IMR-90 (cell line): ENCODE results near the gene SPP2. TPM values are rescaled to one million over a fixed set of nuclear protein-coding genes. Genes with fewer than 3 reads are reported as not detected.

Source experiments
- ATAC-seq: fragments of 200-7000 bp; cut with Tn5 transposase; 2 replicates; pipeline ENCODE4 v1.9.1; 2020; ENCODE audit warnings: low read depth, mild to moderate bottlenecking, moderate library complexity
- BruUV-seq: library from RNA; stranded (reverse); fragments of 400-500 nt; replicated peaks from 2 replicates; lab custom pipeline; 2021; lab: Mats Ljungman, UMichigan
- CTCF ChIA-PET: fragments of 300-600 bp; formaldehyde crosslinking; extraction: SDS; loops from one replicate; lab custom pipeline; 2021; ENCODE audit warnings: antibody characterized with exemption; lab: Yijun Ruan, JAX
- POLR2A ChIA-PET: fragments of 300-600 bp; sonication (Branson Sonifier 250); formaldehyde crosslinking; loops from one replicate; lab custom pipeline; 2022; ENCODE audit warnings: antibody characterized with exemption; ENCODE audit not compliant: unreplicated experiment; lab: Charles Lee
- DNase-seq: peaks from one replicate; pipeline ENCODE4 v3.0.0; 2013
- H2AFZ ChIP-seq: replicated peaks from 2 replicates; pipeline ENCODE3; 2013; ENCODE audit warnings: low read length, mild to moderate bottlenecking; ENCODE audit not compliant: poor library complexity
- H2AK5ac ChIP-seq: 2 replicates; pipeline ENCODE4 v1.6.1; 2013; ENCODE audit warnings: low read depth, low read length, inconsistent platforms
- H2AK9ac ChIP-seq: replicated peaks from 2 replicates; pipeline ENCODE3; 2013; ENCODE audit warnings: mild to moderate bottlenecking, low read depth, low read length, moderate library complexity; ENCODE audit not compliant: poor library complexity
- H2BK120ac ChIP-seq: 2 replicates; pipeline ENCODE4 v1.6.1; 2013; ENCODE audit warnings: low read depth, low read length, inconsistent platforms
- H2BK15ac ChIP-seq: 3 replicates; pipeline ENCODE4 v1.6.1; 2013; ENCODE audit warnings: low read depth, low read length, inconsistent platforms
- H2BK20ac ChIP-seq: 2 replicates; pipeline ENCODE4 v1.6.1; 2013; ENCODE audit warnings: low read depth, mild to moderate bottlenecking, inconsistent platforms, low read length, moderate library complexity
- H2BK5ac ChIP-seq: 2 replicates; pipeline ENCODE4 v1.6.1; 2013; ENCODE audit warnings: mild to moderate bottlenecking, low read depth, low read length, inconsistent platforms; ENCODE audit not compliant: poor library complexity, severe bottlenecking
- H3K14ac ChIP-seq: replicated peaks from 2 replicates; pipeline ENCODE4 v1.6.1; 2013; ENCODE audit warnings: low read depth, low read length, inconsistent platforms
- H3K18ac ChIP-seq: 2 replicates; pipeline ENCODE4 v1.6.1; 2013; ENCODE audit warnings: low read depth, low read length, control low read depth
- H3K23ac ChIP-seq: 2 replicates; pipeline ENCODE4 v1.6.1; 2013; ENCODE audit warnings: low read depth, low read length, inconsistent platforms
- H3K27ac ChIP-seq: 2 replicates; pipeline ENCODE4 v1.5.1; 2013; ENCODE audit warnings: mild to moderate bottlenecking, control low read depth, low read length; ENCODE audit not compliant: insufficient read depth
- H3K27me3 ChIP-seq: 2 replicates; pipeline ENCODE4 v1.6.1; 2013; ENCODE audit warnings: low read length; ENCODE audit not compliant: control insufficient read depth, insufficient read depth
- H3K36me3 ChIP-seq: 2 replicates; pipeline ENCODE4 v1.6.1; 2013; ENCODE audit warnings: low read length, mixed read lengths; ENCODE audit not compliant: control insufficient read depth, insufficient read depth
- H3K4ac ChIP-seq: 2 replicates; pipeline ENCODE4 v1.6.1; 2013; ENCODE audit warnings: low read depth, low read length, inconsistent platforms
- H3K4me1 ChIP-seq: 2 replicates; pipeline ENCODE4 v1.6.1; 2013; ENCODE audit warnings: low read length, mixed read lengths; ENCODE audit not compliant: control insufficient read depth, insufficient read depth
- H3K4me2 ChIP-seq: 2 replicates; pipeline ENCODE4 v1.6.1; 2013; ENCODE audit warnings: low read depth, mild to moderate bottlenecking, control low read depth, low read length, moderate library complexity
- H3K4me3 ChIP-seq: 2 replicates; pipeline ENCODE4 v1.5.1; 2013; ENCODE audit warnings: low read depth, mild to moderate bottlenecking, control low read depth, low read length, moderate library complexity; ENCODE audit not compliant: insufficient read depth
- H3K56ac ChIP-seq: 2 replicates; pipeline ENCODE4 v1.6.1; 2013; ENCODE audit warnings: low read length, inconsistent platforms; ENCODE audit not compliant: insufficient read depth; ENCODE audit errors: extremely low read depth
- H3K79me1 ChIP-seq, 2 experiments: 2 replicates each; pipeline ENCODE4 v1.6.1; 2013; ENCODE audit warnings: low read length in 2 of 2, inconsistent platforms in 1 of 2, low read depth in 1 of 2
- H3K9ac ChIP-seq: 2 replicates; pipeline ENCODE4 v1.6.1; 2013; ENCODE audit warnings: low read depth, low read length, control low read depth
- H3K9me1 ChIP-seq: 2 replicates; pipeline ENCODE4 v1.6.1; 2013; ENCODE audit warnings: low read length, inconsistent platforms; ENCODE audit not compliant: insufficient read depth
- H3K9me3 ChIP-seq: 2 replicates; pipeline ENCODE4 v1.6.1; 2013; ENCODE audit warnings: low read length; ENCODE audit not compliant: control insufficient read depth, insufficient read depth
- H4K20me1 ChIP-seq: 2 replicates; pipeline ENCODE4 v1.6.1; 2013; ENCODE audit warnings: low read length, inconsistent platforms; ENCODE audit not compliant: insufficient read depth
- H4K5ac ChIP-seq: 2 replicates; pipeline ENCODE4 v1.6.1; 2013; ENCODE audit warnings: mild to moderate bottlenecking, low read depth, low read length, control low read depth
- H4K8ac ChIP-seq, 2 experiments: 2 replicates each; pipeline ENCODE4 v1.6.1; 2013; ENCODE audit warnings: low read depth in 2 of 2, low read length in 2 of 2, control low read depth in 1 of 2, inconsistent platforms in 1 of 2
- H4K91ac ChIP-seq: 2 replicates; pipeline ENCODE4 v1.6.1; 2013; ENCODE audit warnings: low read depth, low read length, inconsistent platforms; ENCODE audit not compliant: insufficient read depth
- BHLHE40 ChIP-seq: fragments of 150-350 bp; IDR thresholded peaks from 2 replicates; pipeline ENCODE4 v1.6.1; 2016; ENCODE audit warnings: mild to moderate bottlenecking, low read depth, low read length
- CEBPB ChIP-seq: IDR thresholded peaks from 2 replicates; pipeline ENCODE4 v1.6.1; 2012; ENCODE audit warnings: low read depth, low read length, improper control_type of control experiment
- CHD1 ChIP-seq: IDR thresholded peaks from 2 replicates; pipeline ENCODE4 v1.6.1; 2012; ENCODE audit warnings: low read depth, low read length, improper control_type of control experiment
- FOS ChIP-seq: fragments of 150-350 bp; IDR thresholded peaks from 2 replicates; pipeline ENCODE4 v1.6.1; 2016; ENCODE audit warnings: low read depth, low read length
- MAFK ChIP-seq: IDR thresholded peaks from 2 replicates; pipeline ENCODE4 v1.6.1; 2012; ENCODE audit warnings: low read depth, low read length, improper control_type of control experiment
- MAZ ChIP-seq: IDR thresholded peaks from 2 replicates; pipeline ENCODE4 v1.6.1; 2012; ENCODE audit warnings: low read depth, mild to moderate bottlenecking, low read length, improper control_type of control experiment, moderate library complexity, borderline replicate concordance
- MXI1 ChIP-seq: IDR thresholded peaks from 2 replicates; pipeline ENCODE4 v1.6.1; 2012; ENCODE audit warnings: low read depth, mild to moderate bottlenecking, low read length, moderate library complexity, borderline replicate concordance
- NFE2L2 ChIP-seq: fragments of 150-350 bp; IDR thresholded peaks from 2 replicates; pipeline ENCODE4 v1.6.1; 2016; ENCODE audit warnings: low read depth, mild to moderate bottlenecking, low read length
- POLR2A ChIP-seq: IDR thresholded peaks from 2 replicates; pipeline ENCODE4 v1.6.1; 2012; ENCODE audit warnings: mild to moderate bottlenecking, low read depth, low read length
- RAD21 ChIP-seq: IDR thresholded peaks from 2 replicates; pipeline ENCODE4 v1.6.1; 2012; ENCODE audit warnings: low read length, improper control_type of control experiment
- RCOR1 ChIP-seq: IDR thresholded peaks from 2 replicates; pipeline ENCODE4 v1.6.1; 2012; ENCODE audit warnings: mild to moderate bottlenecking, low read length, improper control_type of control experiment; ENCODE audit not compliant: insufficient replicate concordance
- RFX5 ChIP-seq: IDR thresholded peaks from 2 replicates; pipeline ENCODE4 v1.8.0; 2012; ENCODE audit warnings: low read depth, mild to moderate bottlenecking, low read length, moderate library complexity
- SMC3 ChIP-seq: fragments of 150-350 bp; IDR thresholded peaks from 2 replicates; pipeline ENCODE4 v1.6.1; 2016; ENCODE audit warnings: low read depth, mild to moderate bottlenecking, antibody characterized with exemption, low read length, moderate library complexity
- dilution Hi-C: fragments of 300-500 bp; cut with HindIII; formaldehyde crosslinking; loops from one replicate; pipeline ENCODE4 v1.14.3; 2018; ENCODE audit warnings: low sequenced_read_pairs; ENCODE audit not compliant: unreplicated experiment
- in situ Hi-C: fragments of 300-500 bp; cut with MboI; formaldehyde crosslinking; loops from 3 replicates; pipeline ENCODE4 v1.14.3; 2019; ENCODE audit warnings: low sequenced_read_pairs, inconsistent platforms, mixed read lengths
- intact Hi-C: fragments of 100-400 bp; cut with micrococcal nuclease; formaldehyde crosslinking; loops from 2 replicates; pipeline ENCODE4 v1.10.0; 2022
- polyA plus RNA-seq, 3 experiments: library from polyadenylated mRNA; depleted of rRNA; stranded (reverse); fragments of >200 nt; gene quantifications; 2 replicates each; pipeline ENCODE4 v1.2.3, GENCODE V29; 2012; ENCODE audit warnings: low replicate concordance in 1 of 3
- total RNA-seq: library from RNA; depleted of rRNA; stranded (reverse); fragments of >200 nt; gene quantifications from 2 replicates; pipeline ENCODE4 v1.2.3, GENCODE V29; 2012
- TF ChIP-seq, protein P1 (sequence below): fragments of 150-350 bp; IDR thresholded peaks from 2 replicates; pipeline ENCODE4 v1.6.1; 2016; ENCODE audit warnings: low read depth, mild to moderate bottlenecking, low read length, moderate library complexity, borderline replicate concordance
- TF ChIP-seq, protein P2 (sequence below): conservative IDR thresholded peaks from 2 replicates; pipeline ENCODE4 v1.5.1; 2012; ENCODE audit warnings: mild to moderate bottlenecking, low read depth, low read length, improper control_type of control experiment
- TF ChIP-seq, protein P3 (sequence below): fragments of 150-350 bp; IDR thresholded peaks from 2 replicates; pipeline ENCODE4 v1.6.1; 2017; ENCODE audit warnings: mild to moderate bottlenecking, antibody characterized with exemption, low read length, low read depth

Gene SPP2
- total and polyA plus RNA-seq, 2 of the 4 experiments (the other 2 are of a cell fraction): not detected

DNA sequence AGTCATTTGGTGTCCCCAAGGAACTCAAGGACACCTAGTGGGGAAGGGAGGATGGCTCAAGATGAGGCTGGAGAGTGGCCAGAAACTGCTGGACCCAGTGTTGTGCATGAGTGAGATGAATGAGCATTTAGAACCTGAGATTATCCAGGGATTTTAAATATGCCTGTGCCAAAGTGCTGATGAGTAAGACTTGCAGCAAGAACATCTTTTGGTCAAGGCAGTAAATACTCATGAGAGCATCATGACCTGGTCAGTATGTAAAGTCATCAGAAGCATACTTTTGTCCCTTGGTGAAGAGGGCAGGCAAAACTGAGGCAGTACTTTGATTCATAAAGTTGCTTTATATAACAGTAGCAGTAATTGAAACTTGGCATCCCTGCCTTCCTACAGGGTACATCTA, 3.1 kb upstream of the SPP2 start:
- Histone ChIP-seq H2BK20ac (peak overlapping the region; percentile 37; the same call in 1 of the 2 replicates), H3K4me2 (no peak overlapping the region), H2BK120ac (no peak overlapping the region), H3K36me3 (no peaks in the 10 kb centered on the region), H3K27ac (no peak overlapping the region), H3K4me1 (peaks cover 2% of the 10 kb centered on the region; the same call in 1 of the 2 replicates), H3K27me3 (peaks cover 3% of the 10 kb centered on the region; the same call in 1 of the 2 replicates), H2AK9ac (no peak overlapping the region), H4K5ac (no peak overlapping the region), H2BK5ac (no peak overlapping the region), H3K23ac (no peak overlapping the region), H2BK15ac (no peak overlapping the region), H3K18ac (no peak overlapping the region), H3K9me3 (0 out of 2 replicates have a peak, but pooled peaks cover 3% of the 10 kb centered on the region), H3K79me1 (no peaks in the 10 kb centered on the region), H4K20me1 (no peaks in the 10 kb centered on the region), H3K4ac (no peak overlapping the region), H3K9ac (no peak overlapping the region), H2AFZ (no peak overlapping the region), H3K9me1 (no peaks in the 10 kb centered on the region), H4K91ac (no peak overlapping the region), H3K56ac (no peak overlapping the region), H3K14ac (no peak overlapping the region), H4K8ac (no peak overlapping the region), H2AK5ac (no peak overlapping the region), H3K4me3 (no peak overlapping the region)
- dilution Hi-C loops: no loop called here
- DNase-seq (peak; percentile 23), ATAC-seq (no peak)
- no TSS peak for BruUV-seq
- in situ Hi-C loops: no loop called here
- intact Hi-C loops: no loop called here
- ChIA-PET CTCF (no interaction called here), POLR2A (no interaction called here)
- no peak for TF ChIP-seq SMC3
- TF ChIP-seq CEBPB: no peak
- TF ChIP-seq RAD21: no peak
- TF ChIP-seq, protein P1, sequence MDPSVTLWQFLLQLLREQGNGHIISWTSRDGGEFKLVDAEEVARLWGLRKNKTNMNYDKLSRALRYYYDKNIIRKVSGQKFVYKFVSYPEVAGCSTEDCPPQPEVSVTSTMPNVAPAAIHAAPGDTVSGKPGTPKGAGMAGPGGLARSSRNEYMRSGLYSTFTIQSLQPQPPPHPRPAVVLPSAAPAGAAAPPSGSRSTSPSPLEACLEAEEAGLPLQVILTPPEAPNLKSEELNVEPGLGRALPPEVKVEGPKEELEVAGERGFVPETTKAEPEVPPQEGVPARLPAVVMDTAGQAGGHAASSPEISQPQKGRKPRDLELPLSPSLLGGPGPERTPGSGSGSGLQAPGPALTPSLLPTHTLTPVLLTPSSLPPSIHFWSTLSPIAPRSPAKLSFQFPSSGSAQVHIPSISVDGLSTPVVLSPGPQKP: no peak
- TF ChIP-seq, protein P2, sequence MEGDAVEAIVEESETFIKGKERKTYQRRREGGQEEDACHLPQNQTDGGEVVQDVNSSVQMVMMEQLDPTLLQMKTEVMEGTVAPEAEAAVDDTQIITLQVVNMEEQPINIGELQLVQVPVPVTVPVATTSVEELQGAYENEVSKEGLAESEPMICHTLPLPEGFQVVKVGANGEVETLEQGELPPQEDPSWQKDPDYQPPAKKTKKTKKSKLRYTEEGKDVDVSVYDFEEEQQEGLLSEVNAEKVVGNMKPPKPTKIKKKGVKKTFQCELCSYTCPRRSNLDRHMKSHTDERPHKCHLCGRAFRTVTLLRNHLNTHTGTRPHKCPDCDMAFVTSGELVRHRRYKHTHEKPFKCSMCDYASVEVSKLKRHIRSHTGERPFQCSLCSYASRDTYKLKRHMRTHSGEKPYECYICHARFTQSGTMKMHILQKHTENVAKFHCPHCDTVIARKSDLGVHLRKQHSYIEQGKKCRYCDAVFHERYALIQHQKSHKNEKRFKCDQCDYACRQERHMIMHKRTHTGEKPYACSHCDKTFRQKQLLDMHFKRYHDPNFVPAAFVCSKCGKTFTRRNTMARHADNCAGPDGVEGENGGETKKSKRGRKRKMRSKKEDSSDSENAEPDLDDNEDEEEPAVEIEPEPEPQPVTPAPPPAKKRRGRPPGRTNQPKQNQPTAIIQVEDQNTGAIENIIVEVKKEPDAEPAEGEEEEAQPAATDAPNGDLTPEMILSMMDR: no peak
- no peak for TF ChIP-seq NFE2L2
- no peak for TF ChIP-seq RCOR1
- TF ChIP-seq, protein P3, sequence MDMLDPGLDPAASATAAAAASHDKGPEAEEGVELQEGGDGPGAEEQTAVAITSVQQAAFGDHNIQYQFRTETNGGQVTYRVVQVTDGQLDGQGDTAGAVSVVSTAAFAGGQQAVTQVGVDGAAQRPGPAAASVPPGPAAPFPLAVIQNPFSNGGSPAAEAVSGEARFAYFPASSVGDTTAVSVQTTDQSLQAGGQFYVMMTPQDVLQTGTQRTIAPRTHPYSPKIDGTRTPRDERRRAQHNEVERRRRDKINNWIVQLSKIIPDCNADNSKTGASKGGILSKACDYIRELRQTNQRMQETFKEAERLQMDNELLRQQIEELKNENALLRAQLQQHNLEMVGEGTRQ: no peak
- no peak for TF ChIP-seq RFX5
- no peak for TF ChIP-seq FOS
- no peak for TF ChIP-seq MXI1
- no peak for TF ChIP-seq MAZ
- no peak for TF ChIP-seq POLR2A
- no peak for TF ChIP-seq CHD1
- TF ChIP-seq BHLHE40: no peak
- TF ChIP-seq MAFK: no peak
